K562 (cell line): ENCODE measurements around the gene DOK1. TPM values are rescaled to one million over a fixed set of nuclear protein-coding genes. Genes with fewer than 3 reads are reported as not detected.

Experiments used
- CSDE1 ChIP-seq, 2 experiments: fragments of 450-650 bp; IDR thresholded peaks; 2 replicates each; pipeline ENCODE4 v1.6.1; 2016; ENCODE audit warnings: mild to moderate bottlenecking in 1 of 2
- GATAD2A ChIP-seq: fragments of 450-650 bp; IDR thresholded peaks from 2 replicates; pipeline ENCODE4 v1.6.1; 2017
- GATAD2B ChIP-seq: fragments of 450-650 bp; IDR thresholded peaks from 2 replicates; pipeline ENCODE4 v1.6.1; 2017; ENCODE audit warnings: mild to moderate bottlenecking, borderline replicate concordance
- NCOA1 ChIP-seq: fragments of 450-650 bp; IDR thresholded peaks from 2 replicates; pipeline ENCODE4 v1.6.1; 2016; ENCODE audit warnings: low read depth
- NFE2 ChIP-seq: IDR thresholded peaks from 2 replicates; pipeline ENCODE4 v1.6.1; 2014; ENCODE audit warnings: antibody characterized with exemption, low read depth
- NR1H2 ChIP-seq: sonication (generic); formaldehyde crosslinking; IDR thresholded peaks from 2 replicates; pipeline ENCODE4 v1.4.0; 2020; ENCODE audit warnings: mild to moderate bottlenecking, missing genetic modification reagents
- POLR2B ChIP-seq: fragments of 450-650 bp; IDR thresholded peaks from 2 replicates; pipeline ENCODE4 v1.6.1; 2018; ENCODE audit warnings: low read depth; ENCODE audit not compliant: partially characterized antibody
- POU5F1 ChIP-seq: fragments of 150-350 bp; IDR thresholded peaks from 2 replicates; pipeline ENCODE4 v1.6.1; 2014; ENCODE audit warnings: borderline replicate concordance, low read length, low read depth, mild to moderate bottlenecking; ENCODE audit not compliant: partially characterized antibody
- PYGO2 ChIP-seq: fragments of 450-650 bp; IDR thresholded peaks from 2 replicates; pipeline ENCODE4 v1.6.1; 2016; ENCODE audit warnings: mild to moderate bottlenecking, missing genetic modification characterization, moderate library complexity, missing compliant biosample characterization
- RAD51 ChIP-seq: fragments of 450-650 bp; IDR thresholded peaks from 2 replicates; pipeline ENCODE4 v1.7.1; 2016; ENCODE audit warnings: low read depth, mild to moderate bottlenecking, borderline replicate concordance
- SIN3B ChIP-seq: fragments of 450-650 bp; IDR thresholded peaks from 2 replicates; pipeline ENCODE4 v1.6.1; 2017; ENCODE audit warnings: low read depth, mild to moderate bottlenecking, moderate library complexity
- ZNF354B ChIP-seq: fragments of 250-450 bp; sonication (Bioruptor Pico); IDR thresholded peaks from 2 replicates; pipeline ENCODE4 v1.4.0; 2020
- polyA plus RNA-seq, 8 experiments: library from polyadenylated mRNA; depleted of rRNA in 4 of 8; stranded (reverse) in 5 of 8; unstranded in 3 of 8; fragments of >200 nt; fragmentation: Nextera tagmentation in 2 of 8; fragmentation: Illumina TruSeq in 1 of 8; extraction: Ambion mirVana in 2 of 8; extraction: Trizol in 1 of 8; gene quantifications; 2 replicates each; pipeline versions ENCODE4 v1.2.1 to v1.2.3, GENCODE V29; 2011 to 2014; ENCODE audit warnings: inconsistent platforms in 1 of 8, missing spikeins in 1 of 8
- total RNA-seq, 7 experiments: library from RNA; depleted of rRNA in 6 of 7; stranded (reverse); fragments of >200 nt in 6 of 7; fragmentation: Illumina TruSeq in 2 of 7; extraction: Trizol in 2 of 7; gene quantifications; 2 replicates each; pipeline versions ENCODE4 v1.2.1 to v1.2.3, GENCODE V29; 2011 to 2021; ENCODE audit warnings: low replicate concordance in 1 of 7
- TF ChIP-seq, protein P1 (sequence below): sonication (generic); formaldehyde crosslinking; IDR thresholded peaks from 2 replicates; pipeline ENCODE4 v1.8.1; 2022; ENCODE audit warnings: missing genetic modification reagents
- TF ChIP-seq, protein P2 (sequence below), 2 experiments: IDR thresholded peaks; 2 replicates each; pipeline ENCODE4 v1.6.1; 2011; ENCODE audit warnings: borderline replicate concordance in 1 of 2, control low read depth in 1 of 2, low read depth in 1 of 2, low read length in 1 of 2, mild to moderate bottlenecking in 1 of 2, mixed read lengths in 1 of 2, moderate library complexity in 1 of 2; ENCODE audit not compliant: insufficient read depth in 1 of 2, insufficient read length in 1 of 2, poor library complexity in 1 of 2, severe bottlenecking in 1 of 2; ENCODE audit errors: extremely low read depth in 1 of 2
- TF ChIP-seq, protein P3 (sequence below): fragments of 250-450 bp; sonication (Bioruptor Pico); IDR thresholded peaks from 2 replicates; pipeline ENCODE4 v1.8.0; 2022; ENCODE audit warnings: inconsistent platforms
- TF ChIP-seq, protein P4 (sequence below): fragments of 250-450 bp; sonication (Bioruptor Pico); IDR thresholded peaks from 2 replicates; pipeline ENCODE4 v1.4.0; 2020; ENCODE audit warnings: mild to moderate bottlenecking, moderate library complexity
- TF ChIP-seq, protein P5 (sequence below): fragments of 450-650 bp; IDR thresholded peaks from 2 replicates; pipeline ENCODE4 v1.7.0; 2016; ENCODE audit warnings: borderline replicate concordance

DOK1 gene
- total and polyA plus RNA-seq, 9 of the 15 experiments (the other 6 are each of a cell fraction or from before 2014, with no cell fraction given): 0.59 to 36.4 (median 16.1) TPM

DNA sequence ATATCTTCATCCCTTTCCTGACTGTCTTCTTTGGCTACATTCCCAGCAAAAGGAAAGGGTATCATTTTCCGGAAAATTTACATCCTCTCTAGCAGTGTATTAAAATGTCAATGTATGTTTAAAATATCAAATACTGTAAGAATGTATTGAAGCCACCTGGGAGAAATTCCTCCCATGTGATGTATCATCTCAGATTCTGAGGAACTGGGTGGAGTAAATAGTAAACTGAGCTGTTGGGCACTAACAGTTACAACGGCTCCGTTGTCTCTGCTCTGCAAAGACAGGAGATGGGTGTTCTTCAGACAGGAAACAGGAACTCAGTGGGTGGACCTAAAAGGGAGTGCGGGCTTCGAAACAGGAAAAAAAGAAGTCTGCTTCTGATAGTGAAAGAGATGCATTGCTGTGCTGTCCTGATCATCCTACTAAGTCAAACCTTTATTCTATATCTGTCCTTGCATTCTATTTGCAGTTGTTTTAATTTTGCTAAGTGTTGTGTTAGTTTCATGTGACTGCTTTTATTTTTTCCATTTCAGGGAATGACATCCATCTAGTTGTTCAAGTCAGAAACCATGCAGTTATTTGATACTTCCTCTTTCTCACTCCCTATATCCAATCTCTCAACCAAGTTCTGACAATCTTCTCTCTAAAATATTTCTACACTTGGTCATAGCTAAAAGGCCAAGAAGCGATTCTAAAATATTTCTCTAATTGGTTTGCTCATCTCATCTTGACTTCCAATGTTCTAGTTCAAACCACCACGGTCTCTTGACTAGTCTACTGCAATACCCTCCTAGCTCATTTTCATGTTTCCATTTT is 19.4 kb downstream of the DOK1 start (continued):
- TF ChIP-seq, protein P1, sequence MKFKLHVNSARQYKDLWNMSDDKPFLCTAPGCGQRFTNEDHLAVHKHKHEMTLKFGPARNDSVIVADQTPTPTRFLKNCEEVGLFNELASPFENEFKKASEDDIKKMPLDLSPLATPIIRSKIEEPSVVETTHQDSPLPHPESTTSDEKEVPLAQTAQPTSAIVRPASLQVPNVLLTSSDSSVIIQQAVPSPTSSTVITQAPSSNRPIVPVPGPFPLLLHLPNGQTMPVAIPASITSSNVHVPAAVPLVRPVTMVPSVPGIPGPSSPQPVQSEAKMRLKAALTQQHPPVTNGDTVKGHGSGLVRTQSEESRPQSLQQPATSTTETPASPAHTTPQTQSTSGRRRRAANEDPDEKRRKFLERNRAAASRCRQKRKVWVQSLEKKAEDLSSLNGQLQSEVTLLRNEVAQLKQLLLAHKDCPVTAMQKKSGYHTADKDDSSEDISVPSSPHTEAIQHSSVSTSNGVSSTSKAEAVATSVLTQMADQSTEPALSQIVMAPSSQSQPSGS: no peak
- TF ChIP-seq, protein P2, sequence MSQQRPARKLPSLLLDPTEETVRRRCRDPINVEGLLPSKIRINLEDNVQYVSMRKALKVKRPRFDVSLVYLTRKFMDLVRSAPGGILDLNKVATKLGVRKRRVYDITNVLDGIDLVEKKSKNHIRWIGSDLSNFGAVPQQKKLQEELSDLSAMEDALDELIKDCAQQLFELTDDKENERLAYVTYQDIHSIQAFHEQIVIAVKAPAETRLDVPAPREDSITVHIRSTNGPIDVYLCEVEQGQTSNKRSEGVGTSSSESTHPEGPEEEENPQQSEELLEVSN (IDR thresholded peaks at IDR 0.05; ENCODE audit: borderline replicate concordance in 1 of 2, extremely low read depth in 1 of 2, insufficient read depth in 1 of 2, insufficient read length in 1 of 2, low read depth in 1 of 2, low read length in 1 of 2, poor library complexity in 1 of 2, severe bottlenecking in 1 of 2): peak in 1 of 2 experiments; percentile 9
- TF ChIP-seq NR1H2 (no peak), POU5F1 (no peak), NCOA1 (no peak), GATAD2B (no peak), GATAD2A (no peak), NFE2 (no peak), PYGO2 (tag) (no peak), CSDE1 (IDR thresholded peaks at IDR 0.05) (no peak), ZNF354B (no peak), SIN3B (no peak), POLR2B (no peak), RAD51 (no peak)
- TF ChIP-seq, protein P3, sequence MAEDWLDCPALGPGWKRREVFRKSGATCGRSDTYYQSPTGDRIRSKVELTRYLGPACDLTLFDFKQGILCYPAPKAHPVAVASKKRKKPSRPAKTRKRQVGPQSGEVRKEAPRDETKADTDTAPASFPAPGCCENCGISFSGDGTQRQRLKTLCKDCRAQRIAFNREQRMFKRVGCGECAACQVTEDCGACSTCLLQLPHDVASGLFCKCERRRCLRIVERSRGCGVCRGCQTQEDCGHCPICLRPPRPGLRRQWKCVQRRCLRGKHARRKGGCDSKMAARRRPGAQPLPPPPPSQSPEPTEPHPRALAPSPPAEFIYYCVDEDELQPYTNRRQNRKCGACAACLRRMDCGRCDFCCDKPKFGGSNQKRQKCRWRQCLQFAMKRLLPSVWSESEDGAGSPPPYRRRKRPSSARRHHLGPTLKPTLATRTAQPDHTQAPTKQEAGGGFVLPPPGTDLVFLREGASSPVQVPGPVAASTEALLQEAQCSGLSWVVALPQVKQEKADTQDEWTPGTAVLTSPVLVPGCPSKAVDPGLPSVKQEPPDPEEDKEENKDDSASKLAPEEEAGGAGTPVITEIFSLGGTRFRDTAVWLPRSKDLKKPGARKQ: no peak
- TF ChIP-seq, protein P4, sequence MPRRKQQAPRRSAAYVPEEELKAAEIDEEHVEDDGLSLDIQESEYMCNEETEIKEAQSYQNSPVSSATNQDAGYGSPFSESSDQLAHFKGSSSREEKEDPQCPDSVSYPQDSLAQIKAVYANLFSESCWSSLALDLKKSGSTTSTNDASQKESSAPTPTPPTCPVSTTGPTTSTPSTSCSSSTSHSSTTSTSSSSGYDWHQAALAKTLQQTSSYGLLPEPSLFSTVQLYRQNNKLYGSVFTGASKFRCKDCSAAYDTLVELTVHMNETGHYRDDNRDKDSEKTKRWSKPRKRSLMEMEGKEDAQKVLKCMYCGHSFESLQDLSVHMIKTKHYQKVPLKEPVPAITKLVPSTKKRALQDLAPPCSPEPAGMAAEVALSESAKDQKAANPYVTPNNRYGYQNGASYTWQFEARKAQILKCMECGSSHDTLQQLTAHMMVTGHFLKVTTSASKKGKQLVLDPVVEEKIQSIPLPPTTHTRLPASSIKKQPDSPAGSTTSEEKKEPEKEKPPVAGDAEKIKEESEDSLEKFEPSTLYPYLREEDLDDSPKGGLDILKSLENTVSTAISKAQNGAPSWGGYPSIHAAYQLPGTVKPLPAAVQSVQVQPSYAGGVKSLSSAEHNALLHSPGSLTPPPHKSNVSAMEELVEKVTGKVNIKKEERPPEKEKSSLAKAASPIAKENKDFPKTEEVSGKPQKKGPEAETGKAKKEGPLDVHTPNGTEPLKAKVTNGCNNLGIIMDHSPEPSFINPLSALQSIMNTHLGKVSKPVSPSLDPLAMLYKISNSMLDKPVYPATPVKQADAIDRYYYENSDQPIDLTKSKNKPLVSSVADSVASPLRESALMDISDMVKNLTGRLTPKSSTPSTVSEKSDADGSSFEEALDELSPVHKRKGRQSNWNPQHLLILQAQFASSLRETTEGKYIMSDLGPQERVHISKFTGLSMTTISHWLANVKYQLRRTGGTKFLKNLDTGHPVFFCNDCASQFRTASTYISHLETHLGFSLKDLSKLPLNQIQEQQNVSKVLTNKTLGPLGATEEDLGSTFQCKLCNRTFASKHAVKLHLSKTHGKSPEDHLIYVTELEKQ (CRISPR knock-in tag): no peak
- TF ChIP-seq, protein P5, sequence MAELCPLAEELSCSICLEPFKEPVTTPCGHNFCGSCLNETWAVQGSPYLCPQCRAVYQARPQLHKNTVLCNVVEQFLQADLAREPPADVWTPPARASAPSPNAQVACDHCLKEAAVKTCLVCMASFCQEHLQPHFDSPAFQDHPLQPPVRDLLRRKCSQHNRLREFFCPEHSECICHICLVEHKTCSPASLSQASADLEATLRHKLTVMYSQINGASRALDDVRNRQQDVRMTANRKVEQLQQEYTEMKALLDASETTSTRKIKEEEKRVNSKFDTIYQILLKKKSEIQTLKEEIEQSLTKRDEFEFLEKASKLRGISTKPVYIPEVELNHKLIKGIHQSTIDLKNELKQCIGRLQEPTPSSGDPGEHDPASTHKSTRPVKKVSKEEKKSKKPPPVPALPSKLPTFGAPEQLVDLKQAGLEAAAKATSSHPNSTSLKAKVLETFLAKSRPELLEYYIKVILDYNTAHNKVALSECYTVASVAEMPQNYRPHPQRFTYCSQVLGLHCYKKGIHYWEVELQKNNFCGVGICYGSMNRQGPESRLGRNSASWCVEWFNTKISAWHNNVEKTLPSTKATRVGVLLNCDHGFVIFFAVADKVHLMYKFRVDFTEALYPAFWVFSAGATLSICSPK: no peak
